SJSA1 (cell line): ENCODE results near the gene PTPRN. TPM values are rescaled to one million over a fixed set of nuclear protein-coding genes. Genes with fewer than 3 reads are reported as not detected.
"Not testable (repeated sequence)": the region's sequence is repeated elsewhere in the genome, so short reads cannot be mapped to it uniquely, and the experiment has no call there.

Experiments used
- DNase-seq, 2 experiments: peaks; one replicate each; pipeline ENCODE4 v3.0.0-alpha.2; 2015 to 2020; ENCODE audit warnings: low spot score in 2 of 2, low read depth in 1 of 2
- H3K27ac ChIP-seq: fragments of 250-450 bp; sonication (Bioruptor Pico); 2 replicates; pipeline ENCODE4 v1.5.1; 2020; ENCODE audit warnings: mild to moderate bottlenecking, moderate library complexity
- H3K27me3 ChIP-seq: fragments of 250-450 bp; sonication (Bioruptor Pico); replicated peaks from 2 replicates; pipeline ENCODE4 v1.5.1; 2020; ENCODE audit warnings: mild to moderate bottlenecking, moderate library complexity
- H3K36me3 ChIP-seq: fragments of 250-450 bp; sonication (Bioruptor Pico); 2 replicates; pipeline ENCODE4 v1.5.1; 2020; ENCODE audit warnings: mild to moderate bottlenecking
- H3K4me1 ChIP-seq: fragments of 250-450 bp; sonication (Bioruptor Pico); replicated peaks from 2 replicates; pipeline ENCODE4 v1.6.1; 2021; ENCODE audit warnings: mild to moderate bottlenecking
- H3K4me3 ChIP-seq: fragments of 250-450 bp; sonication (Bioruptor Pico); 2 replicates; pipeline ENCODE4 v1.5.1; 2020; ENCODE audit warnings: mild to moderate bottlenecking
- H3K9me3 ChIP-seq: fragments of 250-450 bp; sonication (Bioruptor Pico); replicated peaks from 2 replicates; pipeline ENCODE4 v1.5.1; 2020; ENCODE audit warnings: mild to moderate bottlenecking
- total RNA-seq: library from RNA; depleted of rRNA; stranded (reverse); fragments of >200 nt; shearing (Covaris generic); gene quantifications from 2 replicates; pipeline ENCODE4 v1.2.3, GENCODE V29; 2014

The PTPRN gene
- total RNA-seq, 1 experiment from 2014 or later: 4.2 TPM

DNA sequence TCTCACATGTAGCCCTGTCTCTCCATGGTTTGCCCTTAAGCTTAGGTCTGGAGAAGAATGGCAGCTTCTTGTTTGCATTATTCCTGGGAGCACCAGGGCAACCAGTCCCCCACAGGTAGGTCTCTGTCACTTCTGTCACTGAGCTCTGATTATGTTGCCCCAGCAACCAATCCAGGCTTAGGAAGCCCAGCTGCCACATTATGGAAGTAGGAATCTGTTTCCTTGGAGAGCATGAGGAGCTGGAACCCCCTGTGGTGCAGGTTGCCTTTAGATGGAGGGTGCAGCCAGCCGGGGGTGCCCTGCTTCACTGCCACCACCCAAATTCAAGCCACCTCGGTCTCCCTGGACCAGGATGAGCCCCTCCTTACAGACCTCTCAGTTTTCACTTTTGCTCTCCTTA is 18.5 kb upstream of the PTPRN start:
- no peaks in the 10 kb centered on the region for H3K36me3 ChIP-seq
- no peak for DNase-seq
- H3K4me3 ChIP-seq: no peak overlapping the region
- no peak overlapping the region for H3K27ac ChIP-seq
- no peaks in the 10 kb centered on the region for H3K4me1 ChIP-seq
- peaks cover 12% of the 10 kb centered on the region; the same call in 1 of the 2 replicates for H3K27me3 ChIP-seq
- no peaks in the 10 kb centered on the region for H3K9me3 ChIP-seq

DNA sequence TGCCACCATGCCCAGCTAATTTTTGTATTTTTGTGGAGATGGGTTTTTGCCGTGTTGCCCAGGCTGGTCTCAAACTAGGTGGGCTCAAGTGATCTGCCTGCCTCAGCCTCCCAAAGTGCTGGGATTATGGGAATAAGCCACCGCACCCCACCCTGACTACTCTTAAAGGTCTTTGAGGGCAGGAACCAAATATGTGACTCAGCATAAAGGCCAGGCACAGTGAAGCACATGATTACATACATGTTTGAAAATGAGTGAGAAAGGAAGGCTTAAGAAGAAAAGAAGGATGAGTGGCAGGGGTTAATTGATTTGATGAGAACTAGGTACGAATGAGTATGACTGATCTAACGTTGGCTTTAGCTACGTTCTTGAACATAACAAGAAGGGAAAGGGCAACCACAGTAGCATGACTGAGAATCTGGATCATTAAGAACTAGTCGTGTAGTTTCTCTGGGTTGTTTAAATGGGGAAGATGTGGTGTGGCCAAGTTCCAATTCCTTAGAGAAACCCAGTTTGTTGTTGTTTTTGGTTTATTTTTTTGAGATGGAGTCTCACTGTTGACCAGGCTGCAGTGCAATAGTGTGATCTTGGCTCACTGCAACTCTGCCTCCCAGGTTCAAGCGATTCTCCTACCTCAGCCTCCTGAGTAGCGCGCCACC is 16.6 kb upstream of the PTPRN start:
- Histone ChIP-seq H3K9me3 (no peaks in the 10 kb centered on the region), H3K4me3 (no peak overlapping the region), H3K27ac (no peak overlapping the region), H3K27me3 (peaks cover 16% of the 10 kb centered on the region; the same call in 1 of the 2 replicates), H3K4me1 (no peaks in the 10 kb centered on the region), H3K36me3 (no peaks in the 10 kb centered on the region)
- DNase-seq: no peak

DNA sequence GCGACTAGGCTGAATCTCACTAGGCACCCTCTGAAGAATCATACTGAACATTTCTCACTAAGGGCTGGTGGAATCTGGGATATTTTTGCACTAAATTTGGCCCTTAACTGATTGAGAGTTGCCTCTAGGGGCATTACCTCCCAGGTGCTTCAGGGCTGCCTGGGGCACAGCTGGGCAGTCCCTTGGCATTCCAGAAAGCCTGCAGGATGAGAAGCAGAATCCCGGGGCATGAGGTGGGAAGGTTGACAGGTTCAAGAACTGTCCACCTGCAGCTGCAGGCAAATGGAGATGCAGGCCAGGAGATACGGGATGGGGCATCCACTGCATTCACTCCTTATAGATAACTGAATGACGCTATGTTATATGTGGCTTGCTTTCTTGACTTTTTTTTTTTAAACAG is 15.9 kb upstream of the PTPRN start:
- Histone ChIP-seq H3K4me1 (no peaks in the 10 kb centered on the region), H3K27me3 (peaks cover 16% of the 10 kb centered on the region; the same call in 1 of the 2 replicates), H3K36me3 (no peaks in the 10 kb centered on the region), H3K4me3 (no peak overlapping the region), H3K27ac (no peak overlapping the region), H3K9me3 (no peaks in the 10 kb centered on the region)
- DNase-seq: no peak

DNA sequence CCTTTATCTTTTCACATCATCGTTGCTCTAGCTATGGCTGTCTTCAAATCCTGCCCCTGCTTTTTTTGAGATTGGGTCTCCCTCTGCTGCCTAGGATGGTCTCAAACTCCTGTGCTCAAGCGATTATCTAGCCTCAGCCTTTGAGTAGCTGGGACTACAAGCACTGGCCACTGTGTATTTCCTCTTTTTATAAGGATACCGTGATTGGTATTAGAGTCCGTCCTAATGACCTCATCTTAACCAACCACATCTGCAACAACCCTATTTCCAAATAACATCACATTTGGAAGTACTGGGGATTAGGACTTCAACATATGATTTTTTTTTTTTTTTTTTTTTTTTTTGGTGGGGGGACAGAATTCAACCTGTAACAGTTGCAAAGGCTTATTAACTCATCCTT is 14.2 kb upstream of the PTPRN start:
- Histone ChIP-seq H3K4me1 (no peaks in the 10 kb centered on the region), H3K36me3 (no peaks in the 10 kb centered on the region), H3K27ac (no peak overlapping the region), H3K4me3 (no peak overlapping the region), H3K27me3 (peaks cover 15% of the 10 kb centered on the region; the same call in 1 of the 2 replicates), H3K9me3 (no peaks in the 10 kb centered on the region)
- no peak for DNase-seq

DNA sequence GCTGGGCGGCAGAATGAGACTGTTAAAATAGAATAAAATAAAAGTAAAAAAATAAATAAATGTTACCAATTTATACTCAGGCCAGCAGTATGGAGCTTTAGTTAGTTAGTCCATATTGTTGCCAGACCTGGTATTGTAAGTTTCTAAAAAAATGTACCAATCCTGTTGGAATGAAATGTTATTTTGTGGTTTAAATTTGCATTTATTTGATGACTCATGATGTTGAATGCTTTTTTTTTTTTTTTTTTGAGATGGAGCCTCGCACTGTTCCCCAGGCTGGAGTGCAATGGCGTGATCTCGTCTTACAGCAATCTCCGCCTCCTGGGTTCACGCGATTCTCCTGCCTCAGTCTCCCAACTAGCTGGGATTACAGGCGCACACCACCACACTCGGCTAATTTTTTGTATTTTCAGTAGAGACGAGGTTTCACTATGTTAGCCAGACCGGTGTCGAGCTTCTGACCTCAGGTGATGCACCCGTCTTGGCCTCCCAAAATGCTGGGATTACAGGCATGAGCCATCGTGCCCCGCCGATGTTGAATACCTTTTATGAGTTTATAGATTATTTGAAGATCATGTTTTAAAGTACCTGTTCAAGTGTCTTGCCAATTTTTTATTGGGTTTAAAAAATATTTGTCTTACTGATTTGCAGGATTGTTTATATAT is 5.7 kb upstream of the PTPRN start:
- Histone ChIP-seq H3K4me1 (no peaks in the 10 kb centered on the region), H3K9me3 (no peaks in the 10 kb centered on the region), H3K27ac (no peak overlapping the region), H3K4me3 (no peak overlapping the region), H3K27me3 (peaks cover 18% of the 10 kb centered on the region; the same call in 1 of the 2 replicates), H3K36me3 (no peaks in the 10 kb centered on the region)
- no peak for DNase-seq

DNA sequence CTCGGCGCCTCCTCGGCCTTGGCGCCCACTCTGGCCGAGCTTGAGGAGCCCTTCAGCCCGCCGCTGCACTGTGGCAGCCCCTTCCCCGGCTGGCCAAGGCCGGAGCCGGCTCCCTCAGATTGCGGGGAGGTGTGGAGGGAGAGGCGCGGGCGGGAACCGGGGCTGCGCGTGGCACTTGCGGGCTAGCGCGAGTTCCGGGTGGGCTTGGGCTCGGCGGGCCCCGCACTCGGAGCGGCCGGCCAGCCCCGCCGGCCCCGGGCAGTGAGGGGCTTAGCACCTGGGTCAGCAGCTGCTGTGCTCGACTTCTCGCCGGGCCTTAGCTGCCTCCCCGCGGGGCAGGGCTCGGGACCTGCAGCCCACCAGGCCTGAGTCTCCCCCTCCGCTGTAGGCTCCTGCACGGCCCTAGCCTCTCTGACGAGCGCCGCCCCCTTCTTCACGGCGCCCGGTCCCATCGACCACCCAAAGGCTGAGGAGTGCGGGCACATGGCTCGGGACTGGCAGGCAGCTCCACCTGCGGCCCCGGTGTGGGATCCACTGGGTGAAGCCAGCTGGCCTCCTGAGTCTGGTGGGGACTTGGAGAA is 3.6 kb upstream of the PTPRN start:
- not testable (repeated sequence) for H3K4me3 ChIP-seq, H3K27ac ChIP-seq, DNase-seq, H3K9me3 ChIP-seq, H3K36me3 ChIP-seq
- peaks cover 22% of the 10 kb centered on the region for H3K27me3 ChIP-seq
- H3K4me1 ChIP-seq: peaks cover 12% of the 10 kb centered on the region

DNA sequence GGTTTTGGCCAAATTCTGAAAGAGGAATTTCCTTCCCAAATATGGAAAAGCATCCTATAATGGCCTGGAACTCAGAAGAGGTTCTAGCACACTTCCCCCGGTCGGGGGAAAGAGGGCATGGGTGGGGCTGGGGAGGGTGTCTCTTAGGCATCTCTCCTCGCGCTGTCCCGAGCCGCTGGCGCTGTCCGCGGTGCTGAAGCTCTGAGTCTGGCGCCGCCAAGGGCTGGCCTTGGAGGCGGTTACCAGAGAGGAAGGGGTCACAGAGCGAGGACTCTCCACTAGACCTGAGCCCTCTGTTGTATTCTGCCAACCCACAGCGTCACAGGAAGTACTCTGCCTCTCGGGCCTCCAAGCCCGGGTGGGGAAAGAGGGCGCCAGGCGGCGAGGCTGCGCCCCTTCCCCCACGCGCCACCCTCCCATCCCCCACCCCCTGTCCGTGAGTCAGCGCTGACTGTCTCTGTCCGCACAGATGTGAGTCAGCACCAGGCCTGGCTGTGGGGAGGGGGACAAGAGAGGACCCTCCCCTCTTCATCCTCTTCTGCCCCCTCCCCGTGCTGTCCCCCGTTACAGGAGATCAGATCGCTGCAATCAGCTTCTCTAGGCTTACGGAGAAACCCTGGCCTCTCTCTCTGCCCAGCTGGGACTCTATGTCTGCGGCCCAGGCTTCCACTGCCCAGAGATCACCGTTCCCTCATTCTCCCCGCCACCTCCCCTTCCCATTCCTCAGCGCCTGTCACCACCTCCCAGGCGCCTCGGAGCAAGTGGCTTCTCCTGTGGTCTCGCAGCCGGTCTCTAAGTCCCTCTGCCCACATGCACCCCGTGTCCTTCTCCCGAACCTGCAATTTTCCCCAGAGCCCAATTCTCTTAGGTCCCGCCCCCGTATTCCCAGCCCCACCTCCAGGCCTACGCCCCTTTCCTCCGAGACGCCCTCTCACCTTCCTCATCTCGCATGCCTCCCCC is 779 bp downstream of the PTPRN start:
- H3K9me3 ChIP-seq: no peaks in the 10 kb centered on the region
- no peaks in the 10 kb centered on the region for H3K36me3 ChIP-seq
- H3K27ac ChIP-seq: no peak overlapping the region
- peak; percentile 77 to 83 for DNase-seq
- peaks cover 12% of the 10 kb centered on the region for H3K4me1 ChIP-seq
- H3K4me3 ChIP-seq: peak overlapping the region; percentile 11; the same call in 1 of the 2 replicates
- H3K27me3 ChIP-seq: peaks cover 28% of the 10 kb centered on the region

DNA sequence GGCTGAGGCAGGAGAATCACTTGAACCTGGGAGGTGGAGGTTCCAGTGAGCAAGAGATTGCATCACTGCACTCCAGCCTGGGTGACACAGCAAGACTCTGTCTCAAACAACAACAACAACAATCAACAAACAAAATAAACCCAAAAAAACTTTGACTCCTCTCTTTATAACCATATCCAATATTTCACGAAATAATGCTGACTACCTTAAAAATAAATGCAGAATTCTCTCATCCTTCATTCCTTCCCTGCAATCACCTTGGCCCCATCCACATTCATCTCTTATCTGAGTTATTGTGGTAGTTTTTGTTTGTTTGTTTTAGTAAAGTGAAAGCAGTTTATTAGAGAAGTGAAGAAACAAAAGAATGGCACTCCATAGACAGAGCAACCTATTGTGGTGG is 3.2 kb downstream of the PTPRN start:
- H3K9me3 ChIP-seq: no peaks in the 10 kb centered on the region

DNA sequence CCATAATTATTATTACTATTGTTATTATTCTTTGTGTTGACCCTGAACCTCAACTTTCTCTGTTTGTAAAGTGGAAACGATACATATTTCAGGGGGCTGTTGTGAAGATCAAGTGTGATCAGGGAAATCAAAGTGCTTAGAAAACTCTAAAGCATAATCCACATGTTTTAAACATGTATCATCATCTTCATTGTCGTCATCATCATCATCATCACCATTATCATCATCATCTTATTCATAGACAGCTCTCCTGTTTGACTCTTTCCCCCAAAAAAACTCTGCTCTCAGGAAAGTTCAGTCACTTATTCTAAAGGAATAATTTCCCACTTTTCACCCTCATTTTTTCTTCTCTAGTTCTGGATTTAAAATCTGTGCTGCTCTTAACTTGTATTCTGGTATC is 5.0 kb downstream of the PTPRN start:
- H3K36me3 ChIP-seq: no peaks in the 10 kb centered on the region
- peaks cover 25% of the 10 kb centered on the region for H3K27me3 ChIP-seq
- H3K9me3 ChIP-seq: no peaks in the 10 kb centered on the region
- DNase-seq: no peak
- peaks cover 11% of the 10 kb centered on the region for H3K4me1 ChIP-seq
- no peak overlapping the region for H3K4me3 ChIP-seq
- no peak overlapping the region for H3K27ac ChIP-seq

More for the DNA sequence above, 3.2 kb downstream of the PTPRN start:
- H3K27ac ChIP-seq: no peak overlapping the region
- H3K36me3 ChIP-seq: no peaks in the 10 kb centered on the region
- H3K27me3 ChIP-seq: peaks cover 27% of the 10 kb centered on the region
- no peak overlapping the region for H3K4me3 ChIP-seq
- peaks cover 12% of the 10 kb centered on the region for H3K4me1 ChIP-seq
- DNase-seq: no peak

DNA sequence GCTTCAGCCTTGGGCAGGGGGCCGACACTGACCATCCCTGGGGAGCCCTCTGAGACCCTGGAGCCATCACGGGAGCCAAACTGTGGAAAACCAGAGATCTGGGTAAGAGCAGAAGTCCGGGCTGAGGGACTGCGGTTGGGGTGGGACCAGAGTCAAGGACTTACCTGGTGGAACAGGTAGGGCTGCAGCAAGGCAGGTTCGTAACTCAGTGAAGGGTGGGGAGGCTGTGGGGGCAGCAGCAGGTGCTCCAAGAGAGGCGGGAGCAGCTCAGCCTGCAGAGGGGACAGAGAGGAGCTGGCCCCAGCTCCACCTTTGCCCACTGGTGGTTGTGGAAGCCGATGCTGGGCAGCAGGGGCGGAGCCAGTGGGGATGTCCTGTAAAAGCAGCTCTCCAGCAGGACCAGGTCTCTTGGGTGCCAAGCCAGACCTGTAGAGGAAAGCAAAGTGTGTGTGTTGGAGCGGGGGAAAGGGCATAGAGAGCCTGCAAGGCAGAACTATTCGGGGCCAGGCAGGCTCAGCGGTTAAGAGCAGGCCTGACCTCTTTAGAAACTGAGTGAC is 6.7 kb downstream of the PTPRN start:
- no peak overlapping the region for H3K27ac ChIP-seq
- no peak overlapping the region for H3K4me3 ChIP-seq
- H3K27me3 ChIP-seq: peaks cover 27% of the 10 kb centered on the region
- H3K4me1 ChIP-seq: no peaks in the 10 kb centered on the region; the same call in 1 of the 2 replicates
- no peak for DNase-seq
- no peaks in the 10 kb centered on the region for H3K9me3 ChIP-seq
- H3K36me3 ChIP-seq: no peaks in the 10 kb centered on the region

DNA sequence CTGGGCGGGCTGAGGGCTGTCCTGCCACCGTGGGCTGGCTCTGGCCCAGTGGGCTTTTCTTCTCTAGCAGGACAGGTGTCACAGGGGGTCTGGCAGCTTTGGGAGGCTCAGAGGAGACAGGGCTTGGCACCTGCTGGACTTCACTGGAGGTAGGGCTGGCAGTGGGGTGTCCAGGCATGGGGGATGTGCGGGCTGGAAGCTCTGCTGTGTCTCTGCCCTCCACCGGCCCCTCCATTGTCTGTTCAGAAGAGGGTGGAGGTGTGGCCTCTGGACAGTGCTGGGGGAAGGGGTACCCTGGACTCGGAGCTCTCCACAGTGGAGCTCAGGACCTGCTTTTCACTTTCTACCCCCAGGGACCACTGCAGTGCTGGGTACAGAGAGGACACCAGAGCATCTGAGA is 9.2 kb downstream of the PTPRN start:
- no peak overlapping the region for H3K27ac ChIP-seq
- DNase-seq: no peak
- no peak overlapping the region for H3K4me3 ChIP-seq
- H3K4me1 ChIP-seq: peaks cover 2% of the 10 kb centered on the region
- no peaks in the 10 kb centered on the region for H3K36me3 ChIP-seq
- H3K27me3 ChIP-seq: peaks cover 27% of the 10 kb centered on the region
- no peaks in the 10 kb centered on the region for H3K9me3 ChIP-seq

DNA sequence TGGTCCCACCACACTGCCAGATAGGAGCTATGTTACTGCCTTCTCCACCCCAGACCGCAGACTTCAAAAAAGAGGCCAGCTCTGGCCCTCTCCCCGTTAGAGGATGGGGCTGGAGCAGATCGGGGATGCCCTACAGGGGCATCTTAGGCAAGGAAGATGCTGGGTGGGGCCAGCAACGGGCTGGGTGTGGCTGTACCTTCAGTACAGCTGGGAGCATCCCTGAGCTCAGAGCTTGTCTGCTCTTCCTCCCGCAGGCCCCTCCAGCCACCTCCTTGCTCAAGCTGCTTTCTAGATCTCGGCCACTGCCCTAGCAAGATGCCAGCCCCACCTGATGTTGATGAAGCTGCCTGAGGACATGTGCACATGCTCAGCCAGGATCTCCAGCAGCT is 9.8 kb downstream of the PTPRN start:
- Histone ChIP-seq H3K27me3 (peaks cover 23% of the 10 kb centered on the region; the same call in 1 of the 2 replicates), H3K9me3 (no peaks in the 10 kb centered on the region), H3K36me3 (no peaks in the 10 kb centered on the region), H3K27ac (no peak overlapping the region), H3K4me3 (no peak overlapping the region), H3K4me1 (peaks cover 9% of the 10 kb centered on the region)
- DNase-seq: no peak

DNA sequence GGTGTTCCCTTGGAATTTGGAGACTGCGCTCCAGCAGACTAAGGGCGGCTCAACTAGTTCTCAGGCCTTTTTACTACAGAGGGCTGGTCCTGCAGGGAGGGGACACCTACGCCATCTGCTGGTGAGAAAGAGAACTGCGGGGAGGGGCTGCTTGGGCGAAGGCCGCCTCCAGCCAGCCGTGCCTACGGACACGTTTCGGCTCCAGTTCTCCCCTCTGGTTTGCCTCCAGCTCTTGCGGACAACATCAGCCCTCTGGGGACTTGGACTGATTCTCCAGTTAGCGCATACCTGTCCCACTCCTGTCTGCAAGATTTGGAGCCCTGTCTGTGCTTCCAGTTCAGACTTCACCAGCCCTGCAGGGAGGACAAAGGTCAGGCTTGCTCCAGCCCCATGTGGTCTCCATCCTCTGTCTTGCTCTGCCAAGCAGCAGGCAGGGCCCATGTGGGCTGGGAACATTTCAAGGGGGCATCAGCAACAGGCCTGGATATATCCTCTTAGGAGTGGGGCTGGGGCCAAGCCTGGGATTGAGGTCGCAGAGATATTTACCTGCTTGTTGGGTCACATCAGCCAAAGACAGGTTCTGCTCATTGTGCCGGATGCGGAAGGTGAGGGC is 10.3 kb downstream of the PTPRN start:
- Histone ChIP-seq H3K27ac (no peak overlapping the region), H3K4me1 (peaks cover 9% of the 10 kb centered on the region), H3K27me3 (peaks cover 18% of the 10 kb centered on the region; the same call in 1 of the 2 replicates), H3K4me3 (no peak overlapping the region), H3K9me3 (no peaks in the 10 kb centered on the region), H3K36me3 (no peaks in the 10 kb centered on the region)
- peak; percentile 71 to 83 for DNase-seq
